ENCODE measurements around the gene OGFOD3. TPM values are rescaled to one million over a fixed set of nuclear protein-coding genes. Genes with fewer than 3 reads are reported as not detected.

OGFOD3 gene
- total RNA-seq, 1 experiment from 2014 or later, result 53.6 TPM

- no peak overlapping the region for H2AFZ ChIP-seq (ENCODE audit: low read depth, low read length, poor library complexity, severe bottlenecking)
Measured at GRCh38 chr17:82386255-82386831, 32.0 kb downstream of the OGFOD3 start.

More at GRCh38 chr17:82386255-82386831, 32.0 kb downstream of the OGFOD3 start:
- no peak for ATAC-seq
- peaks cover 15 to 33% of the 10 kb centered on the region in 2 experiments for H3K4me1 ChIP-seq (ENCODE audit: control insufficient read depth in 1 of 2, insufficient read depth in 2 of 2, low read length in 2 of 2)
- BruUV-seq (replicated peaks), result no TSS peak
- no peak overlapping the region for H3K4me3 ChIP-seq (replicated peaks in 1 of 2; ENCODE audit: low read depth in 1 of 2, low read length in 2 of 2)
- no peaks in the 10 kb centered on the region for H3K9me2 ChIP-seq (ENCODE audit: insufficient read depth)
- H3K9ac ChIP-seq (ENCODE audit: low read length), result no peak overlapping the region
- CTCF ChIA-PET, result no interaction called here
- POLR2A ChIA-PET, result no interaction called here
- RAD21 ChIA-PET (ENCODE audit: low non-redundant PET in 1 of 2, low total read pairs in 2 of 2, uncharacterized antibody in 2 of 2, unreplicated experiment in 2 of 2), result no interaction called here
- no peak overlapping the region for H3K4me2 ChIP-seq (ENCODE audit: low read length)
- intact Hi-C loops (cut with micrococcal nuclease), result no loop called here
- TF ChIP-seq ZNF274 (IDR thresholded peaks at IDR 0.05; ENCODE audit: low read depth, low read length) (no peak), CBX3 (IDR thresholded peaks at IDR 0.05; ENCODE audit: low read depth) (no peak), YY1 (IDR thresholded peaks at IDR 0.05; ENCODE audit: extremely low read depth, insufficient replicate concordance, low read depth, low read length) (no peak), RAD21 (IDR thresholded peaks at IDR 0.05; ENCODE audit: low read depth) (no peak), TCF7L2 (IDR thresholded peaks at IDR 0.05; ENCODE audit: borderline replicate concordance, extremely low read depth, insufficient read depth, insufficient read length) (no peak), EGR1 (IDR thresholded peaks at IDR 0.05; ENCODE audit: low read depth) (no peak), ZBTB33 (IDR thresholded peaks at IDR 0.05; ENCODE audit: extremely low read depth, insufficient replicate concordance, low read length) (no peak), ZFX (IDR thresholded peaks at IDR 0.05) (no peak), POLR2A (IDR thresholded peaks at IDR 0.05; ENCODE audit: borderline replicate concordance, extremely low read depth, insufficient read depth, insufficient read length) (no peak), POLR2AphosphoS5 (IDR thresholded peaks at IDR 0.05; ENCODE audit: low read depth, low read length) (no peak), ELF1 (IDR thresholded peaks at IDR 0.05; ENCODE audit: borderline replicate concordance, low read depth) (no peak), CTCF (IDR thresholded peaks at IDR 0.05 in 2 of 3, conservative IDR thresholded peaks at IDR 0.05 in 1 of 3; ENCODE audit: borderline replicate concordance in 1 of 3, insufficient read depth in 1 of 3, low read depth in 2 of 3, low read length in 2 of 3) (no peak), CEBPB (IDR thresholded peaks at IDR 0.05; ENCODE audit: low read depth) (no peak), REST (IDR thresholded peaks at IDR 0.05; ENCODE audit: low read depth) (no peak), JUND (IDR thresholded peaks at IDR 0.05) (no peak)
- H3K36me3 ChIP-seq (ENCODE audit: control insufficient read depth in 1 of 2, insufficient read depth in 2 of 2, low read length in 2 of 2), result no peaks in the 10 kb centered on the region
- H3K27me3 ChIP-seq (ENCODE audit: insufficient read depth, low read length), result no peaks in the 10 kb centered on the region
- no peaks in the 10 kb centered on the region for H3K9me3 ChIP-seq (ENCODE audit: control insufficient read depth in 1 of 2, insufficient read depth in 1 of 2, low read depth in 1 of 2, low read length in 2 of 2)
- H3K27ac ChIP-seq (ENCODE audit: low read depth, low read length), result no peak overlapping the region
- no peak for DNase-seq (ENCODE audit: low read depth, low spot score)
- H3K79me2 ChIP-seq (ENCODE audit: insufficient read depth, low read length), result no peaks in the 10 kb centered on the region
- no peaks in the 10 kb centered on the region for H4K20me1 ChIP-seq (ENCODE audit: insufficient read depth)

Measured in HCT116 (cell line).